GM12892 (cell line): ENCODE data around the gene CD82.

Experiments
- POLR2A ChIP-seq: IDR thresholded peaks from 2 replicates; pipeline ENCODE4 v1.6.1; 2011; ENCODE audit warnings: low read depth, low read length, control low read depth
- POLR2AphosphoS5 ChIP-seq: IDR thresholded peaks from 2 replicates; pipeline ENCODE4 v1.6.1; 2011; ENCODE audit warnings: low read depth, low read length, control low read depth

DNA sequence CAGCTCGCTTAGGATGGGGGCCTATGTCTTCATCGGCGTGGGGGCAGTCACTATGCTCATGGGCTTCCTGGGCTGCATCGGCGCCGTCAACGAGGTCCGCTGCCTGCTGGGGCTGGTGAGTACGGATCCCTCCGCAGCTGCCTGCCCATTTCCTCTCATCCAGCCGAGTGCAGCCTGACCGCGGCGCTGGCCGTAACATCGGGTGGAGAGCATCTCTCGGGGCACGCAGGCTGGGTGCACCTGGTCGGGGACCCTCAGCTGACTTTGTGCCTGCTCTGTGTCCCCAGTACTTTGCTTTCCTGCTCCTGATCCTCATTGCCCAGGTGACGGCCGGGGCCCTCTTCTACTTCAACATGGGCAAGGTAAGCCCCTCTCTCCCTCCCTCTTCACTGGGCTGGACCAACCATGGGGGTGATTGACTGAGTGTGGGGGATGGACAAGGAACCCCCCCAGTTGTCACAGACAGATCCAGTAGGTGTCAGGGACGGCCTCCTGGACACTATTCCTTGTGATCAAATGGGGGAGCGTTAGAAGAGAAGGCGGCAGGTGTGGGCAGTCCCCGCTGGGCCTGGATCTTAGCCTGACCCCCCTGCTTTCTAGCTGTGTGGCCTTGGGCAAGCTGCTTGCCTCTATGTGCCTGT lies 39.7 kb downstream of the CD82 start:
- TF ChIP-seq POLR2A, result no peak
- no peak for TF ChIP-seq POLR2AphosphoS5
